Adrenal gland (tissue), 12 donors: ENCODE data around the gene GNAQ. TPM values are rescaled to one million over a fixed set of nuclear protein-coding genes. Genes with fewer than 3 reads are reported as not detected.

Experiments used
- DNase-seq, 7 donors: peaks; one replicate each; pipeline ENCODE4 v3.0.0-alpha.2; 2019 to 2020
- H3K27ac ChIP-seq, 5 donors: fragments of 200-600 bp; sonication (generic) in 4 of 5; 1 replicate in 3 of 5; 2 replicates in 2 of 5; pipeline versions ENCODE4 v1.5.1 to v1.8.0; 2016 to 2020; ENCODE audit warnings: mild to moderate bottlenecking in 1 of 5
- H3K27me3 ChIP-seq: fragments of 200-600 bp; 2 replicates; pipeline ENCODE4 v1.8.0; 2021
- H3K36me3 ChIP-seq, 2 donors: fragments of 200-600 bp; replicated peaks in 1 of 2; 1 replicate in 1 of 2; 2 replicates in 1 of 2; pipeline versions ENCODE4 v1.5.1 to v1.8.0; 2018 to 2022
- H3K4me1 ChIP-seq, 2 donors: fragments of 200-600 bp; replicated peaks in 1 of 2; 1 replicate in 1 of 2; 2 replicates in 1 of 2; pipeline versions ENCODE4 v1.5.1 to v1.8.0; 2018 to 2021
- H3K4me3 ChIP-seq, 4 donors: fragments of 200-600 bp; sonication (generic) in 3 of 4; one replicate each; pipeline ENCODE4 v1.5.1; 2016 to 2018
- H3K9me3 ChIP-seq, 3 donors: fragments of 200-600 bp; sonication (generic) in 1 of 3; replicated peaks in 1 of 3; 1 replicate in 2 of 3; 2 replicates in 1 of 3; pipeline versions ENCODE4 v1.5.1 to v1.8.0; 2016 to 2021
- POLR2A ChIP-seq, 2 donors: fragments of 450-650 bp; IDR thresholded peaks; one replicate each; pipeline ENCODE4 v1.6.1; 2017; ENCODE audit warnings: antibody characterized with exemption in 2 of 2, mild to moderate bottlenecking in 2 of 2, moderate library complexity in 1 of 2
- WGBS, 4 donors: extraction: QIAGEN DNeasy Blood & Tissue Kit in 2 of 4; methylation state at CpG; one replicate each; pipeline versions ENCODE4 v1.1.5 to v1.1.7; 2013 to 2017; 5-methylcytosine and 5-hydroxymethylcytosine counted together
- intact Hi-C, 2 donors: fragments of 100-400 bp; cut with DNase I; formaldehyde crosslinking; loops; one replicate each; pipeline versions ENCODE4 v1.14.1 to v1.15.0; 2022 to 2023
- polyA plus RNA-seq, 3 donors: library from polyadenylated mRNA; stranded (reverse); fragments of 200-250 nt in 2 of 3; fragments of 350-450 nt in 1 of 3; fragmentation: Illumina TruSeq in 1 of 3; extraction: RNeasy Lipid Tissue Mini Kit (QIAGEN cat#74804) in 1 of 3; gene quantifications; one replicate each; pipeline ENCODE4 v1.2.3, GENCODE V29; 2013 to 2014
- total RNA-seq, 9 donors: library from RNA; depleted of rRNA in 4 of 9; stranded (reverse); fragments of >200 nt in 4 of 9; fragments of 120-200 nt in 1 of 9; fragmentation: NEBNext Ultra II Directional in 1 of 9; extraction: Animal tissue kit (Norgen Biotek cat#: 25700) in 1 of 9; gene quantifications; one replicate each; pipeline versions ENCODE4 v1.1.0 to v1.2.4, GENCODE V29; 2013 to 2023
- TF ChIP-seq, protein P1 (sequence below), 6 experiments: fragments of 450-650 bp in 4 of 6; fragments of 200-600 bp in 2 of 6; sonication (generic) in 1 of 6; IDR thresholded peaks; 1 replicate in 5 of 6; 2 replicates in 1 of 6; pipeline versions ENCODE4 v1.5.1 to v1.8.0; 2016 to 2021; ENCODE audit warnings: antibody characterized with exemption in 6 of 6, mild to moderate bottlenecking in 2 of 6, moderate library complexity in 1 of 6
- donor health status: healthy with polysubstance abuse.
- donor health status: Bipolar disorder and iron deficiency.
- donor health status: DM: yes; HTN: yes; CAD: no.
- donor health status: DM: no; HTN: no; CAD: no.
- donor health status: DM: no; HTN: no; CAD: no.
- donor health status: DM: yes; HTN: yes; CAD: no.

The GNAQ gene
- total and polyA plus RNA-seq, 12 donors: 15.8 to 71.7 (median 45.1) TPM

DNA sequence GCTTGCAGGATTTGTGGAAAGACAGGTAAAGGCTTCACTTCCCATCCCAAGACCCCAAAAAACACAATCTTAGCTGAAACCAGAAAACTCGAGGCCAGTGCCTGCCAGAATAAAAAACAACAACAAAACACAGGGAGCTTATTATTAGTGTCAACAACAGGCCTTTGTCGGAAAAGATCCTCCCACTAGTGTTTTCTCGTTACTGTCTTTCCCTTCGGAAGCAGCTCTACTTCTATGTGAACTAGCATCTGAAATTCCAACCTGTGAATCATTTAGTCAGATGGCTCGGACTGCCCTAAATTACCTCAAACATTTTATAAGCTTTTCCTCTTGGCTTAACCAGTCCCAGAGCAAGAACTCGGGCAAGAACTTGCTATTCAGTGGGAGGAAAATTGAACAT lies 261.3 kb downstream of the GNAQ start:
- Histone ChIP-seq H3K4me1 (no peaks in the 10 kb centered on the region), H3K27me3 (no peaks in the 10 kb centered on the region), H3K4me3 (no peak overlapping the region), H3K36me3 (no peaks in the 10 kb centered on the region), H3K27ac (no peak overlapping the region), H3K9me3 (no peaks in the 10 kb centered on the region)
- intact Hi-C loops: no loop called here
- no peak for DNase-seq
- 87 to 93% (median 92%) methylated on average over 6 of the region's 6 CpGs for WGBS, 4 donors
- TF ChIP-seq, protein P1, sequence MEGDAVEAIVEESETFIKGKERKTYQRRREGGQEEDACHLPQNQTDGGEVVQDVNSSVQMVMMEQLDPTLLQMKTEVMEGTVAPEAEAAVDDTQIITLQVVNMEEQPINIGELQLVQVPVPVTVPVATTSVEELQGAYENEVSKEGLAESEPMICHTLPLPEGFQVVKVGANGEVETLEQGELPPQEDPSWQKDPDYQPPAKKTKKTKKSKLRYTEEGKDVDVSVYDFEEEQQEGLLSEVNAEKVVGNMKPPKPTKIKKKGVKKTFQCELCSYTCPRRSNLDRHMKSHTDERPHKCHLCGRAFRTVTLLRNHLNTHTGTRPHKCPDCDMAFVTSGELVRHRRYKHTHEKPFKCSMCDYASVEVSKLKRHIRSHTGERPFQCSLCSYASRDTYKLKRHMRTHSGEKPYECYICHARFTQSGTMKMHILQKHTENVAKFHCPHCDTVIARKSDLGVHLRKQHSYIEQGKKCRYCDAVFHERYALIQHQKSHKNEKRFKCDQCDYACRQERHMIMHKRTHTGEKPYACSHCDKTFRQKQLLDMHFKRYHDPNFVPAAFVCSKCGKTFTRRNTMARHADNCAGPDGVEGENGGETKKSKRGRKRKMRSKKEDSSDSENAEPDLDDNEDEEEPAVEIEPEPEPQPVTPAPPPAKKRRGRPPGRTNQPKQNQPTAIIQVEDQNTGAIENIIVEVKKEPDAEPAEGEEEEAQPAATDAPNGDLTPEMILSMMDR (IDR thresholded peaks at IDR 0.05): no peak
- TF ChIP-seq POLR2A (IDR thresholded peaks at IDR 0.05): no peak

DNA sequence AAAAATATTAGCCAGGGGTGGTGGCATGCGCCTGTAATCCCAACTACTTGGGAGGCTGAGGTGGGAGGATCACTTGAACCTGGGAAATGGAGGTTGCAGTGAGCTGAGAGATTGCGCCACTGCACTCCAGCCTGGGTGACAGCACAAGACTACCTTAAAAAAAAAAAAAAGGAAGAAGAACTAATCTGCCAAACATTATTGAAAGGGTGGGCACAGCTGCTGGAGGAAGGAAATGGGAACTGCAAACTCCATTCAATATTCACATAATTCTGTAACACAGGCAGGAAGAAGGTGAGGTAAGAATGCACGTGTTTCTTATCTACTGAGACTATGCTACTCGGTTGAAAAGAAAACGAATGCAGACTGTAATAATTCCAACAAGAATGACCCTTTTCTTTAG lies 262.4 kb downstream of the GNAQ start:
- Histone ChIP-seq H3K4me3 (no peak overlapping the region), H3K27me3 (no peaks in the 10 kb centered on the region), H3K9me3 (no peaks in the 10 kb centered on the region), H3K27ac (no peak overlapping the region), H3K36me3 (no peaks in the 10 kb centered on the region), H3K4me1 (no peaks in the 10 kb centered on the region)
- 78 to 87% (median 79%) methylated on average over 5 of the region's 5 CpGs for WGBS, 4 donors
- no peak for DNase-seq
- TF ChIP-seq, protein P1 (IDR thresholded peaks at IDR 0.05): no peak
- no peak for TF ChIP-seq POLR2A (IDR thresholded peaks at IDR 0.05)
- intact Hi-C loops: no loop called here

DNA sequence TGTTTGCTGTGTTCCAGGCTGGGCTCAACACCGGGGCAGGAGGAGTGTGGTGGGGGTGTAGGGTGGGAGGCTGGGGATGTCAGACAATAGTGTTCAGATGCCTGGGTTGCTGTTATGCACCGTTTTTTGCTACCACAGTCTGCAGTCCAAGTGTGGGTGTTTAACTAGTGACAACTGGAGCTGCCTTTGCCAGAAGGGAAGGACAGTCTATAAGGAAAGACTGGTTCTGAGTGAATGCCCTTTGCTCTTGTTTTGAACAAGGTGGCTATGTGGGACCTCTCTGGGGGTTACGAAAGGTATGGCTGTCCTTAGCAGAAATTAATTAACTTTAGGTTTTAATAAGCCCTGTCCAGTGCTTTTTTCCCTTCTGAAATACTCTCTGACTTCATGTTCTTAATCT lies 265.0 kb downstream of the GNAQ start:
- Histone ChIP-seq H3K36me3 (no peaks in the 10 kb centered on the region), H3K4me1 (no peaks in the 10 kb centered on the region), H3K27me3 (no peaks in the 10 kb centered on the region), H3K4me3 (no peak overlapping the region), H3K27ac (no peak overlapping the region), H3K9me3 (no peaks in the 10 kb centered on the region)
- WGBS, 4 donors: 69 to 89% (median 78%) methylated on average over 3 of the region's 3 CpGs
- TF ChIP-seq, protein P1 (IDR thresholded peaks at IDR 0.05): no peak
- no peak for TF ChIP-seq POLR2A (IDR thresholded peaks at IDR 0.05)
- no peak for DNase-seq
- intact Hi-C loops: no loop called here

DNA sequence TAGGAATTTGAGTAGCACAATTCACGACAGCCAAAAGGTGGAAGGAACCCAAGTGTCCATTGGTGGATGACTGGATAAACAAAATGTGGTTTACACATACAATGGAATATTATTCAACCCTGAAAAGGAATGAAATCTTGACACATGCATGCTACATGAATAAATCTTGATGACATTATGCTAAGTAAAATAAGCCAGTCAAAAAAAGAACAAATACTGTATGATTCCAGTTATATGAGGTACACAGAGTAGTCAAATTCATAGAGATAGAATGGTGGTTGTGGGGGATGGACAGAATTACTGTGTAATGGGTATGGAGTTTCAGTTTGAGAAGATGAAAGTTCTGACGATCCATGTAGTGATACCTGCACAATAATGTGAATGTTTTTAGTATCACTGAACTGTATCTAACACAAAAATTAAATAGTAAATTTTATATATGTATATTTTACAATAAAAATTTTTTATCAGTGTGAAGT lies 265.8 kb downstream of the GNAQ start:
- no peaks in the 10 kb centered on the region for H3K36me3 ChIP-seq
- no peaks in the 10 kb centered on the region for H3K9me3 ChIP-seq
- 84 to 91% (median 87%) methylated on average over 2 of the region's 2 CpGs for WGBS, 4 donors
- intact Hi-C loops: no loop called here
- H3K4me3 ChIP-seq: no peak overlapping the region
- H3K27me3 ChIP-seq: no peaks in the 10 kb centered on the region
- no peaks in the 10 kb centered on the region for H3K4me1 ChIP-seq
- no peak overlapping the region for H3K27ac ChIP-seq
- TF ChIP-seq, protein P1 (IDR thresholded peaks at IDR 0.05): no peak
- TF ChIP-seq POLR2A (IDR thresholded peaks at IDR 0.05): no peak
- DNase-seq: no peak
